Urinary bladder (tissue), 4 donors: Measurements from ENCODE around the gene INPP4B. TPM values are rescaled to one million over a fixed set of nuclear protein-coding genes. Genes with fewer than 3 reads are reported as not detected.

Source experiments
- DNase-seq: peaks from one replicate; pipeline ENCODE4 v3.0.0-alpha.2; 2015; ENCODE audit errors: extremely low spot score
- H3K27ac ChIP-seq: one replicate; pipeline ENCODE4 v1.5.1; 2013; ENCODE audit warnings: low read depth, mild to moderate bottlenecking, moderate library complexity
- H3K36me3 ChIP-seq: one replicate; pipeline ENCODE4 v1.6.1; 2013; ENCODE audit warnings: mild to moderate bottlenecking, moderate library complexity; ENCODE audit not compliant: insufficient read depth
- H3K4me1 ChIP-seq: one replicate; pipeline ENCODE4 v1.6.1; 2013; ENCODE audit warnings: mild to moderate bottlenecking, moderate library complexity; ENCODE audit not compliant: insufficient read depth
- H3K4me3 ChIP-seq: one replicate; pipeline ENCODE4 v1.5.1; 2013; ENCODE audit warnings: low read depth, low read length
- WGBS: extraction: QIAGEN DNeasy Blood & Tissue Kit; methylation state at CpG from one replicate; pipeline ENCODE4 v1.1.7; 2013; 5-methylcytosine and 5-hydroxymethylcytosine counted together
- polyA plus RNA-seq: library from polyadenylated mRNA; stranded (reverse); fragments of 200-250 nt; gene quantifications from one replicate; pipeline ENCODE4 v1.2.3, GENCODE V29; 2013
- total RNA-seq: library from RNA; depleted of rRNA; stranded (reverse); fragments of >200 nt; gene quantifications from one replicate; pipeline ENCODE4 v1.2.3, GENCODE V29; 2014
- donor health status: healthy with polysubstance abuse.
- donor health status: healthy.

The INPP4B gene
- total and polyA plus RNA-seq, 2 donors = 4.7 to 53.9 TPM

DNA sequence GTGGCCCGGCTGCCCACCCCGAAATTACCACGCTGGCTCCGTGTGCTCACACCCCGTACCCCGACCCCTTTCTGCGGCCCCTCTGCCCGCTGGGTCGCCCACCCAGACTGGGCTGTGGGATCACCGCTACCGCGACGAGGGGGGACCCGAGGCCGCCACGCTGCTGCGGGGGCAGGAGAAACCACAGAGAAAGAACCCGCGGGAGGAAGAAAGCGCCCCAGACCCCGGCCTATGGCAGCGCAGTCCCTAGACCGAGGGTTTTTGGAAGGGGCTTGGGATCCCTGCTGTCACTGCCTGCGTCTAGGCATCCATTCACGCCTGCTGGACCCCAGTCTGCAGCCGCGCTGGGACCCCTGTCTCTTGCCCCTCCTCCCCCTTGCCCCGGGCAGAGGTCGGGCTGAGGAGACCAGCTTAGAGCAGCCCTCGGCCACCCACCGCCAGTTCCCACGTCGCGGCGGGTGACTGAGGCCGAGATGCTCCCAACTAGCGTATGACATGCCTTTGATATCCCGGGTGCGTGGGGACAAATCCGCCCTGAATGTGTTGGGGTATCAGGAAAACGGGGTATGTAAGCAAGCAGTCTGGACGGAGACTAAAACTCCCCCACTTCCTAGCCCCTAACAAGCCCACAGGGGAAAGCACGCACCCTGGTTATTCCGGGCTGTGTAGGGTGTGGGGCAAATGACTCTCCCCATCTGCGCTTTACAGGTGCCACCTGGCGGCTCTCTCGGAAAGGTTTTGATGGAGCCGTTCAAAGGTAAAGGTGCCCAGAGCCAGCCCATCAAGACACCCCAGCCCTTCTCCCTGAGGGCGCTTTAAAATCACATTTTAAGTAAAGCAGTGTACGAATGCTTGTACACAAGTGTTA, 862 bp upstream of the INPP4B start:
- peak overlapping the region; percentile 56 for H3K4me3 ChIP-seq
- WGBS = 8% methylated on average over 50 of the region's 50 CpGs
- H3K4me1 ChIP-seq = no peaks in the 10 kb centered on the region
- no peak for DNase-seq
- H3K27ac ChIP-seq = no peak overlapping the region
- H3K36me3 ChIP-seq = no peaks in the 10 kb centered on the region

DNA sequence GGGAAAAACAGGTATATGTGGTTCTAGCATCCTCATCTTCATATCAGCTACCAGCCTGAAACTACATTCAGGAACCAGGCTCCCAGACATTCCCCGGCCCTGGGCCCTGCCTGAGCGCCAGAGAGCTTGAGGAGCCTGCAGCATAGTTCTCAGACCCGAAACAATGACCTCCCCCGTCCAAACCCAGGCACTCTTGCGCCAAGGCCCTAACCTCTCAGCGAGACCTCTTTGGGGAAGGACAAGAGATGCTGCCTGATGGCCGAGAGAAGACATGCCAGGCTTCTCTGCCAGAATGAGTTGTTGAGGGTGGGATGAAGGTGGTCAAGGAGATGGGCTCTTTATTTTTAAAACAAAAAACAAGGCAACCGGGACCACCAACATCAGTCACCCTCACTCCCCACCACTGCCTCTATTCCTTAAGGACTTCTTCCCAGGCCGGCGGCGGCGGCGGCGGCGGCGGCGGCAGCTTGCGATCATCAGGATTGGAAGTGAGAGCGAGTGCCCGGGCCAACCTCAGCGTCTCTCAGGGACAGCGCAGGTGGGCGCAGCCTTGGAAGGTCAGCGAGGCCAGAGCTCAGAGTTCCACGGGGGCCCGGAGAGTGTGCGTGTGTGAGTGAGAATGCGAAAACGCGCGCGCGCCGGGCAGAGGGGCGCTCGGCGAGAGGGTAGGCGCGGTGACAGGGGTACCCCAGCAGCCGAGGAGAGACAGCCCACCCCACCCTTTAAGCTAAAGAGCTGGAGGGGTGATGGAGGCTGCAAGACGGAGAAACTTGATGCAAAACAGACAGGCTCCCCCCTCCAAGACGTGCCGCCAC, 601 bp downstream of the INPP4B start:
- 7% methylated on average over 43 of the region's 43 CpGs for WGBS
- Histone ChIP-seq H3K27ac (no peak overlapping the region), H3K36me3 (no peaks in the 10 kb centered on the region), H3K4me3 (peak overlapping the region; percentile 56), H3K4me1 (no peaks in the 10 kb centered on the region)
- no peak for DNase-seq

DNA sequence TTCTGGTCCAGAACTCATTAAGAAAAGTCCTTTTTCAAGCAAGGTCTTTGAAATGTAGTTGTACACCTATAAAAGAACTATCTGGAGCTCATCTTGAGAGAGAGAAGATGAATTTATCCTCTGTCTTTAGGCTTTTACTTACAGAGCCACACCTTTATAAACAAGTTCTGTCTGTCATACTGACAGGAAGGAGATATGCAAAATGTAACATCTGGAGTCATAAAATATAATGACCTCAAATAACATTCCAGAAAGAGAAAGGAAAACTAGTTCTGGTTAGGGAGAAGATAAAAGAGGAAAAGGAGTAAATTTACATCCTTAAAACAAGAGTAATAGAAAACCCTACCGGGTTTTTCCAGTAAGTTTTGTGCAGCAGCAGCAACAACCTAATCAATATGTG, 1.3 kb downstream of the INPP4B start:
- Histone ChIP-seq H3K4me1 (no peaks in the 10 kb centered on the region), H3K36me3 (no peaks in the 10 kb centered on the region), H3K4me3 (no peak overlapping the region), H3K27ac (no peak overlapping the region)
- no peak for DNase-seq
- WGBS = 64% methylated on average over 1 of the region's 1 CpG

DNA sequence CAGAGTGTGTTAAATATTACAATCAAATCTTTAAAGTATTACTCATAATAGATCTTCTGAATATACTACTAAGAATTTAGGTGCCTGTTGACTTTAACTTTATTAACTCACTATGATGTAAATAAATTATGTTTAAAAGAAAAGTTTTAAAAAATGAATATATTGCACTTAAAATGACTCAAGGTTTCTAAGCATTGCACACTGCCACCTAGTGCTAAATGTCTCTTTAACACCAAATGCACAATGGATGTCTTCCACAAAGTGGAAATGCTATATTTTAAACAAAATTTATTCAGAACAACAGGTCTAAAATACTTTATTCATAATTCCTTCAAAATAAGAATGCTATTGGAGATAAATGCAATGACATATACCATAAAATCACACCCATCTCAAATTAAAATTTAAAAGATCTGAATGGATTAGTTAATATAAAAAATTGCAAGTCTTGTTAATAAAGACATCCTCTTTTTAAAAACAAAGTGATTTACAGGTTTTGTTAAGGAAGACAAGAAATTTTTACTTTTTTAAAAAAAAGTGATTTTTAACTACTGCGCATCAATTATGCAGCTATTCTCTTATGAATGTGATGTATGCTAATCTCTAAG, 5.5 kb downstream of the INPP4B start:
- WGBS = 32% methylated on average over 1 of the region's 1 CpG
- no peak overlapping the region for H3K27ac ChIP-seq
- no peak for DNase-seq

DNA sequence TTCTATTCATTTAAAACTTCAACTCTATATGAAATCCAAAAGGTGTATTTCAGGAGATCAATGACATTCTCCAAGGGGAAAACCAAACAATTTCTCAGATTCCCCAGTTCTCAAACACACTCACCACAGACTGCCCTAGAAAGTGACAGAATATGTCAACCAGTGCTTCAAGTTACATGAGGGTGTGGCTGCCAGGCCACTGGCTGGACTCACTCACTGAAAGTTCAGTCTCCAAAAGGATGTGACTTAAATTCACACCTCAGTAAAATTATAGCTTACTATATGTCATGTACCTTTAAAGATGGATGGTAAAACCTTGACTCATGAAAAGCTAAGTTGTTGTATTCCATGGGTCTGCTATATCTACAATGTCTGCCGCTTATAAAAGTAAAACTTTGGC, 7.3 kb downstream of the INPP4B start:
- Histone ChIP-seq H3K4me3 (no peak overlapping the region), H3K36me3 (no peaks in the 10 kb centered on the region), H3K27ac (no peak overlapping the region), H3K4me1 (no peaks in the 10 kb centered on the region)
- WGBS = 92% methylated on average over 1 of the region's 1 CpG
- no peak for DNase-seq

More for the DNA sequence above, 5.5 kb downstream of the INPP4B start:
- no peaks in the 10 kb centered on the region for H3K36me3 ChIP-seq
- no peaks in the 10 kb centered on the region for H3K4me1 ChIP-seq
- H3K4me3 ChIP-seq = no peak overlapping the region

DNA sequence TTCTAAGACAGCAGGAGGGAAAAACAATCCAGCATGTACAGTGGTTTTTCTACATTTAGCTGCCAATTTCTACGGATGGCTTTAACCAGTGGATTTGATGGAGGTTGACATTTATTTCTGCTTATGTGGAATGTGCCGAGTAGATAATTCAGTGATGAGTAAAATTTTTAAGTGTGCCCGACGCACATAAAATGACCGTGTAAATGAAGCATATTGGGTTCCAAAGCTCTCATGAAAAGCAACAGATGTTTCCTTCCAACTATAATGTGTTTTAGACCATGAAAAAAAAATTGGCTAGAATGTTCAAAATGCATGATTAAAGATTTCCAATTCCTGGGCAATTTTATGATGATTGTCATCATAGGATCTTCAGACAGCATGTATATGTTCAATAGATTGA, 14.1 kb downstream of the INPP4B start:
- DNase-seq = no peak
- Histone ChIP-seq H3K4me3 (no peak overlapping the region), H3K4me1 (no peaks in the 10 kb centered on the region), H3K36me3 (no peaks in the 10 kb centered on the region), H3K27ac (no peak overlapping the region)
- 53% methylated on average over 5 of the region's 5 CpGs for WGBS

DNA sequence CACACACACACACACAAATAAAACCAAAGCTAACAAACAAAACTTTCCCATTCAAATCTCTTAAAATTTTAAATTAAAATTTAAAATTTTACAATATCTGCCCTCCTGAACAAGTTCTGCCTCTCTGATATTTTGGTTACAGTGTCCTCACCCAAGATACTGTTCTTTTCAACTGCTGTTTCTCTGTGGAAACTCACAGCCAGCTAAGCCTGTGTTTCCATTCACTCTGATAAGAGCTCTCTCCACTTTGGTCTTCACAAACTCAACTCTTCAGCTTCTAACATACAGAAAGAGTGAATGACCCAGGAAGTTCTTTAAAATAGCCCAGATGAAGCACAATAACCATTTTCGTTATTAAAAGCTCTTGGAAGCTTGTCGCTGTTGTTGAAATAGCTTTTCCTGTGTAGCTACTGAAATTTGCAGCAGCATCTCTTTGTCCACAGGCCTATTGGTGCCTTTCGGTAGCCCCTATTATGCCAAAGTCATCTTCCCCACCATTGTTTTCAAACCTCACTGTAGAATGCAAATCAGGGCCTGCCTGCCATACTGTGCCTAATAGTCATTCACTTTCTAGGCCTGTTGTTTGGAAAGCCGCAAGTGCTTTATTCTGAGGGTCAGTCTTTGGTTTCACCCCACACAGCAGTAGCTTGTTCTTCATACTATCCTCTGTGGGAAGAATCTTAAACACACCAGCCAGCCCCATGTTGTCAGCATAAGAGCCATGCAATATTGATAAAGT, 19.4 kb downstream of the INPP4B start:
- 96% methylated on average over 4 of the region's 4 CpGs for WGBS
- DNase-seq = no peak
- H3K27ac ChIP-seq = no peak overlapping the region
- H3K4me3 ChIP-seq = no peak overlapping the region
- H3K36me3 ChIP-seq = no peaks in the 10 kb centered on the region
- no peaks in the 10 kb centered on the region for H3K4me1 ChIP-seq

DNA sequence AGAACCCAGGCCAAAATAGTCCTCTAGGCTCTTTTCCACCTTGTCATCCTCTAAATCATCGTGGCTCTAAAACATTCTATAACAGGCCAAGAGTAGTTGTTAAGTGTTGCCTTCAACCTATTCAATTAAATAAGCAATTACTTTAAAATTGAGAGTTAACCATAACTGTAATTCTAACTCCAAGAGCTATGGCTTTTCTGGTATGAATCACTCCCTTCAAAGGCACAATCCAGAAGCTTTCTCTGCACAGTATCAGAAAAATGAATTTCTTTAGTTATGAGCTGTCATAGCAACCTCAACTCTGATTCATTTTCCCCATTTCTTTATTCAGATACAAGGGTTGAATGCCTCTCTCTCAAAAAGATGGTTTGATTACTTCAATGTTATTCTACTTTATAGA, 21.7 kb downstream of the INPP4B start:
- Histone ChIP-seq H3K27ac (no peak overlapping the region), H3K4me1 (no peaks in the 10 kb centered on the region), H3K36me3 (no peaks in the 10 kb centered on the region), H3K4me3 (no peak overlapping the region)
- WGBS = 91% methylated on average over 1 of the region's 1 CpG
- DNase-seq = no peak

DNA sequence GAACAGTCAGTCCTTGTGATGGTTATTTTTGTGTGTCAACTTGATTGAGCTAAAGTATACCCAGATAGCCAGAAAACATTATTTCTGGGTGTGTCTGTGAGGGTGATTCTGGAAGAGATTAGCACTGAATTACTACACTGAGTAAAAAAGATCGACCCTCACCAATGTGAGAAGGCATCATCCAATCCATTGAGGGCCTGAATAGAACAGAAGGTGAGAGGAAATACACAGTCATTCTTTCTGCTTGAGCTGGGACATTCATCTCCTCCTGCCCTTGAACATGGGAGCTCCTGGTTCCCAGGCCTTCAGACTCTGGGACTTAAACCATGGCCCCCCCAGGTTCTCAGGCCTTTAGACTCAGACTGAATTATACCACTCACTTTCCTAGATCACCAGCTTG, 22.3 kb downstream of the INPP4B start:
- WGBS = 91% methylated on average over 1 of the region's 1 CpG
- Histone ChIP-seq H3K27ac (no peak overlapping the region), H3K4me1 (no peaks in the 10 kb centered on the region), H3K4me3 (no peak overlapping the region), H3K36me3 (no peaks in the 10 kb centered on the region)
- no peak for DNase-seq

DNA sequence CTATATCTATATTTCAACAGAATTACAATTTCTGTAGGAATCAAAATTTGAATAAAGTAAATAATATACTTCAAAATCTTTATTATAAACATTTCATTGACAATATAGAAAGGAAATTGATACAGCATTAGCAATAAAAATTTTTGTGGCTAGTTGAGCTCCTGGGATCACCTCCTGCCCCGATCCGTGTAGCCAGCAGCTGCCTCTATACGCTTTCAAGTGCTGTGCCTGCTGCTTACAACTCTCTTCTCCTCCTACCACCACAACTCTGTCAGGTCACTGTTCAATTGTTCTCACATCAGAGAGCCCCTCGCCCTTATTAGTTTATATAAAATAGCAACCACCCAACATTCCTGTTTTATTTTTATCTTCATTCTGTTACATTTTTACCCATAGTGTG, 27.6 kb downstream of the INPP4B start:
- Histone ChIP-seq H3K27ac (no peak overlapping the region), H3K4me1 (no peaks in the 10 kb centered on the region), H3K36me3 (no peaks in the 10 kb centered on the region), H3K4me3 (no peak overlapping the region)
- no peak for DNase-seq
- 79% methylated on average over 4 of the region's 4 CpGs for WGBS

DNA sequence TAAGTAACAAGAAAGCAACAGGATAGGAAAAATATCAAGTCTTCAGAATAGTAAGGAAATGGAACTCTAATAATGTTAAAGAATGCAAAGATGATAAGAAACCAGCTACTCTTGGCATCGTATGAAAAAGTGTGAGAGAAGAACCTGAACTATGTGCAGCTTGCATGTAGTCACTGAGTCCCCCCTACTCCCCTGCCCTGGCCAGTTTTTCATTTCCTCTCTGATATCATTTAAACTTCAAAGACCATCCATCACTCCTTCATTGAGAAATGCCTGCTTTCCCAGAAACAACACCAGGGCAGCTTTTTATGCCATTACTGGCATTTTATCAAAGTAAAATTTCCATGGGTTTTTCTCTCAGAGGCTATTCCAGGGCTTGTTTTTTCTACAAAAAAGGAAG, 28.1 kb downstream of the INPP4B start:
- Histone ChIP-seq H3K36me3 (no peaks in the 10 kb centered on the region), H3K27ac (peak overlapping the region; percentile 18), H3K4me3 (no peak overlapping the region), H3K4me1 (no peaks in the 10 kb centered on the region)
- 20% methylated on average over 1 of the region's 1 CpG for WGBS
- no peak for DNase-seq

DNA sequence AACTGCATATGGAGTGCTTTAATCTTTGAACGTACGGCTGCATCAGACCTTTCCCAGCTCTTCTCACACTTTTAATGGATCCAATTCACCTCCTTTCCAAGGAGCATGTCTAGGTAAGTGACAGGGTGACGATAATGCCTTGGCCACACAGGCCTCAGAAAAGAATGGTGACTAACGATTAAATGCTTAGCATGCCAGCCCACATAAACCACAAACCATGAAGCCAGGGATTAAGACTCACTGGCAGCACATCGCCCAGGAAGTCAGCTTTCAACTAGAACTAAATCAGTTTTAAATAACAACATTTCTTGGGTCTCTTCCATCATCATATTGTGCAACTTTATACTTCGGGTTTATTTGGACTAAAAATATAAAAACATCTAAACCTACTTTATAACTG, 28.7 kb downstream of the INPP4B start:
- no peak overlapping the region for H3K4me3 ChIP-seq
- H3K27ac ChIP-seq = no peak overlapping the region
- no peak for DNase-seq
- 26% methylated on average over 6 of the region's 6 CpGs for WGBS
- no peaks in the 10 kb centered on the region for H3K36me3 ChIP-seq
- H3K4me1 ChIP-seq = no peaks in the 10 kb centered on the region

DNA sequence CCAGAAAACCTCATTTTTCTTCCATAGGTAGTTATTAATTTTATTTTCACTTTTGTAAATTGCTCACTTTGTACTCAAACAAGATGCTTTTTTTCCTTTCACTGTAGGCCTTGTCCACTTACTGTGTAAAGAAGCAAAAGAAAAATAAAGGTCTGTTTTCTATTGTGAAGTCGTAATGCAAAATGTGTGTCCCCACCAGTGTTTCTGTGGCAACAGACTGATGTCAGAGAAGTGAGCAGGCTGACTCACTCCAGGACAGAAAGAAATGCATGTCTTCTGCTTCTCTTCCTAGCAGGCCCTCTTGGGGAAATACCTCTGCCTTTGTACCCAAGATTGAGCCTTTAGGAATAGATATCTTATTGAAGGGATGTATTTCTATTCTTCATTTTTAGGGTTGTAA, 30.3 kb downstream of the INPP4B start:
- Histone ChIP-seq H3K4me1 (no peaks in the 10 kb centered on the region), H3K27ac (no peak overlapping the region), H3K36me3 (no peaks in the 10 kb centered on the region), H3K4me3 (no peak overlapping the region)
- WGBS = 24% methylated on average over 1 of the region's 1 CpG
- DNase-seq = no peak
